ENCODE data around the gene SLC17A9.

DNA sequence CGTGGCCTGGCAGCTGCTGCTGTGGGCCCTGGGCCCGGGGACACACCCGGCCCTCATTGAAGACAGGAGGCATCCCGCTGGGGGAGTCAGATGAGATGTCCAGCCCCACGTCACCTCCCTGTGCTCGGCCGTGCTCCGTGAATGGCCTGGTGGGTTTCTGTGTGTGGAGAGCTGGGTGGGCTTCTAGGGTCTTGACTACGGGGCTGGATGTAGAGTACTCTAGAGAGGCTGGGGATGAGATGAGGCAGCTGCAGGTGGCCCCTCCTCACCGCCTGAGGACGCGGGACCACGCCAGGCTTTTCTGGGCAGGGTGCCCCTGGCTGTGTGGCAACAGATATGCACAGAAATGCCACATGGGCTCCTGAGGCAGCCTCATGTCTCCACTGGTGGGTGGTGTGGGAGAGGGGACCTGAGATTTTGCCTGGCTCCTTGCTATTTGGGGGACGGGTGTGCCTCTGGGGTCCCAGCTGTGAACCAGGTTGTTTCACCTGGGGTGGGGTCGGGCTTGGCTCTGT is 62.7 kb downstream of the SLC17A9 start:
- TF ChIP-seq, protein P1, sequence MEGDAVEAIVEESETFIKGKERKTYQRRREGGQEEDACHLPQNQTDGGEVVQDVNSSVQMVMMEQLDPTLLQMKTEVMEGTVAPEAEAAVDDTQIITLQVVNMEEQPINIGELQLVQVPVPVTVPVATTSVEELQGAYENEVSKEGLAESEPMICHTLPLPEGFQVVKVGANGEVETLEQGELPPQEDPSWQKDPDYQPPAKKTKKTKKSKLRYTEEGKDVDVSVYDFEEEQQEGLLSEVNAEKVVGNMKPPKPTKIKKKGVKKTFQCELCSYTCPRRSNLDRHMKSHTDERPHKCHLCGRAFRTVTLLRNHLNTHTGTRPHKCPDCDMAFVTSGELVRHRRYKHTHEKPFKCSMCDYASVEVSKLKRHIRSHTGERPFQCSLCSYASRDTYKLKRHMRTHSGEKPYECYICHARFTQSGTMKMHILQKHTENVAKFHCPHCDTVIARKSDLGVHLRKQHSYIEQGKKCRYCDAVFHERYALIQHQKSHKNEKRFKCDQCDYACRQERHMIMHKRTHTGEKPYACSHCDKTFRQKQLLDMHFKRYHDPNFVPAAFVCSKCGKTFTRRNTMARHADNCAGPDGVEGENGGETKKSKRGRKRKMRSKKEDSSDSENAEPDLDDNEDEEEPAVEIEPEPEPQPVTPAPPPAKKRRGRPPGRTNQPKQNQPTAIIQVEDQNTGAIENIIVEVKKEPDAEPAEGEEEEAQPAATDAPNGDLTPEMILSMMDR (conservative IDR thresholded peaks at IDR 0.05; ENCODE audit: low read depth, low read length): no peak
- no peak for TF ChIP-seq EZH2 (IDR thresholded peaks at IDR 0.05; ENCODE audit: borderline replicate concordance, low read depth, low read length, poor library complexity, severe bottlenecking)

Measured in A673 (cell line).